Renal pelvis (tissue), 12 donors: ENCODE results near the gene PNMA6F. TPM values are rescaled to one million over a fixed set of nuclear protein-coding genes. Genes with fewer than 3 reads are reported as not detected.

ENCODE experiments used
- DNase-seq: peaks from one replicate; pipeline ENCODE4 v3.0.0-alpha.2; 2013
- long read RNA-seq, 16 experiments: transcript quantifications; one replicate each; lab custom pipeline, GENCODE V29; 2026
- polyA plus RNA-seq, 3 donors: library from polyadenylated mRNA; unstranded; fragments of 120-200 nt; gene quantifications; one replicate each; pipeline ENCODE4 v1.2.1, GENCODE V29; 2013; ENCODE audit not compliant: insufficient read length in 3 of 3

PNMA6F gene
- polyA plus RNA-seq = under 1 TPM; 0.22 to 0.44 (median 0.27) TPM
- long read RNA-seq, donor 1 = 0 reads
- long read RNA-seq, donor 2 = 0 reads
- long read RNA-seq, donor 3 = 0 reads
- long read RNA-seq, donor 4 = 0 reads
- long read RNA-seq, donor 5 = 0 reads
- long read RNA-seq, donor 6 = 0 reads
- long read RNA-seq, donor 7 = 0 reads
- long read RNA-seq, donor 8 = 0 reads
- long read RNA-seq, donor 9 = 0 reads
- long read RNA-seq, donor 10 = 0 reads
- long read RNA-seq, donor 11 = 0 reads
- long read RNA-seq, donor 12 = 0 reads
- long read RNA-seq, donor 13 = 0 reads
- long read RNA-seq, donor 14 = 0 reads
- long read RNA-seq, donor 15 = 0 reads
- long read RNA-seq, donor 16 = 0 reads

DNA sequence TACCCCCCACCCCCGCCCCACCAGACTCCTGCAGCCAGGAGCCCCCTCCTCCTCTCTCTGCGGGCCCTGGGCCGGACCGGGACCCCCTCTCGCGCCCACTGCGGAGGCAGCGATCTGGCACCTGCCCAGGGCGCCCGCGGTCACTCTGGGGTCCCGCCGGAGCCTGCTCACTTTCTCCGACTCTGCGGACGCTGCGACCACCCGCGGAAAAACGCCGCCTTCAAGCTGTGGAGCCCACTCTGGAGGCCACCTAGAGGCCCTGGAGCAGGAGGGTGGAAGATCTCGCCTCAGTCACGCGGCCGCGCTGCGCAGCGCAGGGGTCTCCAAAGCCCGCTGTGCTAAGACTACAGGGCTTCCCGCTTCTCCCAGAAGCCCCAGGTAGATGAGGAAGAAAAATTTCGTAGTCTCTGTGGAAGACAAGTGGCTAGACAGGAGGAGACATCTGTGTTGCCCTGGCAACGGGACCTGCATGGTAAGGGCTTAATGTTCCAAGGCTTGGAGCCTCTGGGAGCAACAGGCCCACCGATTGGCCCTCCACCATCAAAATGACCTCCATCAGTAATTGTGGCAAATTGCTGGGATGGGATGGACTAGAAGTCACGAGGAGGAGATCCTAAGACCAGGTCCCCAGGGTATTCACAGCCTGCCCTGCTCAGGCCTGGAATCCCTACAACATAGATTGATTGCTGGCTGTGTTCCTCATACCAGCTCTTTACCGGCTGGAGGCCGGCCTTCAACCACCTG is at the start of gene PNMA6F:
Gene PNMA6F, minus strand, starts transcription at position 387 of the 744 bp plus-strand sequence. CDS start 1,093 bp downstream, outside the sequence.
- DNase-seq = no peak

DNA sequence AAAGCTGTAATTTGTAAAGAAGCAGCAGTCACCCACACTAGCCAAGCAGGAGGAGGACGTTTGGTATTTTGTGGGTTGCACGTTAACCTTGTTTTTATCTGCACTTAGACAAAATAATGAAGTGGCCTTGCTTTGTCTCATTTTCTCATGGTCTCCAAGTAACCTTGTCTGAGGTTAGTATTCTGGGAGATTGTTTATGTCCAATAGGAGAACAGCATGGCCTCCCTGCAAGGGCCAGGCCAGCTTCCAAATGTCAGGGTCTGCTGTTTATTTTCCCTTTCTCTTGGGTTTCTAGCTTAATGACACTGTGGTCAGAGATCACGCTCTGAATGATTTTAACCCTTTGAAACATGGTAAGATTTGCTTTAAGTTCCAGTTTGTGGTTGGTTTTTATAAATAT is 49.7 kb upstream of the PNMA6F start:
- DNase-seq = no peak

DNA sequence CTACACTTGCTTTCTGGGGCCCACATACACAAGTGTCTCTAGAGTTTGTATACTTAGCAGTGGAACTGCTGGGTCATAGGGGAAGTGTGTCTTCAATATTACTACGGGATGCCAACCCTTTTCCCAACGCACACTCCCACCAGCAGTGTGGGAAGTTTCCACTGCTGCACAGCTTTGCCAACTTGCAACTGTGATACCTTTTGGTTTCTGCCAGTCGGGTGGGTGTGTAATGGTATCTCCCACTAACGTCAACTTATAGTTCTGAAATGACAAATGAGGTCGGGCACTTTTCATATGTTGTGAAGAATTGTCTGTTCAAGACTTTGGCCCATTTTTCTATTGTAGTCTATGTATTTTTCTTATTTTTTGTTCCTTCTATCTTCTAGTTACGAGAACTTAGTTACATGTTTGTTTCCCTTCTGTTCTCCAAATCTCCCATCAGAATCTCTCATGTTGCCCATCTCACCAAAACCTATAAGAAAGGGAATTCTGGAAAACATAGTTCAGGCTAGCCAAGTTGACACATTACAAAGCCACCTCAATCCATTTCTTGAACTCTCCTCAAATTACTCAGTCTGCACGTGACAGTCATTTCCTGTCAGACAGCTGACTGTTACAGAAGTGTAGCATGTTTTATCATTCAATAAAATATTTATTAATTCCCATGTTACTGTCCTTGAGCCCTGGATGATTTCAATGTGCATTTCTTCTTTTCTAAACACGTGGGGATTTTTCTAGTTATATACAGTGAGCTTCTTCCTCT is 48.9 kb upstream of the PNMA6F start:
- no peak for DNase-seq

DNA sequence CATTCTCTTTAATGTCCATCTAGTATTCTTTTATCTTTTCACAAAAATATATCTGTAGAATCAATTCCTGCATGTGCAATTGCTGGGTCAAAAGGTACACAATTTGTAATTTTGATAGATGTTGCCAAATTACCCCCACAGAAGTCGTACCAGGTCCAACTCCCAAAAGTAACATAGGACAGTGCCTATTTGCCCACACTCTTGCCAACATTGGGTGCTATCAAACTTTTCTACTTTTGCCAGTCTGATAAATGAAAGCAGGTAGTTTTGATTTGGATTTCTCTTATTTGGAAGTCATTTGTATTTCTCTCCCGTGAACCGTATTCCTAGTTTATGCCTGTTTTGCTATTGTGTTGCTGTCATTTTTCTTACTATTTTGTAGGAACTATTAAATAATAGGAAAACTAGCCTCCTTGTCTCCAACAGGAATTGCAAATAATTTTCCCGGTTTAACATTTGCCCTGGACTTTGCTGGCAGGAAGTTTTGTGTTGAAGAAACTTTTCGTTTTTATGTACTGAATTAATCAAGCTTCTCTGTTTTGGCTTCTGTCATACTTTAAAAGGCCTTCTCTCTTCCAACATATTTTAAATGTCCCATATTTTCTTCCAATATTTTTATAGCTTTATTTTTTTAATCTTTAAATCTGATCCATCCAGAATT is 45.4 kb upstream of the PNMA6F start:
- no peak for DNase-seq

DNA sequence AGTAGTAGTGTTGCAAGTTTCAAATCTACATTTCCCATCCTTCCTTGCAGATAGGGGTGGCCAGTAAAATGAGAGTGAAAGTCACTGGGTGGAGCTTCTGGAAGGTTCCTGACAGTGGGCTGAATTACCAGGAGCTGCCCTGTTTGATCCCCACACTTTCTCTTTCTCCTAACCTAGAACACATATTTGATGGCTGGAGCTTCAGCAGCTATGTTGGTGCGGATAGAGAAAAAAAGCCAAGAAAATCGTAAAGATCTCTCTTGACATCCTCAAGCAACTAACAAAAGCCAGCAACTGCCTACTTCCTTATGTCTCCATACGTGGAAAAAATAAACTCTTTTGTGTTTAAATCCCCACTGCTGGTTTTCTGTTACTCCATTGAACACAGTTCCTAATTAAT is 44.6 kb upstream of the PNMA6F start:
- DNase-seq = no peak

DNA sequence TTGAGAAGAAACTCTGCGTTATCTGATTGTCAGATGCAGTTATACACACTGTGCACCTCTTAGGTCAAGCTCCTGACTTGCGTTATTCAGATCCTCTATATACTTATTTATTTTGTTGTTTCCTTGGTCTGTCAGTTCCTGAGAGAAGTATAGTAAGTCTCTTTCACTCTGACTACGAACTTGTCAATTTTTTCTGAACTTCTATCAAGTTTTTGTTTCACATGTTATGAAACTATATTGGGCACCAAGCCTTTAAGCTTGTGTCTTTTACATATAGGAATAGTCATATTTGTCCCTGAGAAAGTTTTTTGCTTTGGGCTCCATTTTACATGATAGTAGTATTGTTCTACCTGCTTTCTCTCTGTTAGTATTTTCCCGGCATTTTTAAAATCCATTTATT is 44.1 kb upstream of the PNMA6F start:
- no peak for DNase-seq

DNA sequence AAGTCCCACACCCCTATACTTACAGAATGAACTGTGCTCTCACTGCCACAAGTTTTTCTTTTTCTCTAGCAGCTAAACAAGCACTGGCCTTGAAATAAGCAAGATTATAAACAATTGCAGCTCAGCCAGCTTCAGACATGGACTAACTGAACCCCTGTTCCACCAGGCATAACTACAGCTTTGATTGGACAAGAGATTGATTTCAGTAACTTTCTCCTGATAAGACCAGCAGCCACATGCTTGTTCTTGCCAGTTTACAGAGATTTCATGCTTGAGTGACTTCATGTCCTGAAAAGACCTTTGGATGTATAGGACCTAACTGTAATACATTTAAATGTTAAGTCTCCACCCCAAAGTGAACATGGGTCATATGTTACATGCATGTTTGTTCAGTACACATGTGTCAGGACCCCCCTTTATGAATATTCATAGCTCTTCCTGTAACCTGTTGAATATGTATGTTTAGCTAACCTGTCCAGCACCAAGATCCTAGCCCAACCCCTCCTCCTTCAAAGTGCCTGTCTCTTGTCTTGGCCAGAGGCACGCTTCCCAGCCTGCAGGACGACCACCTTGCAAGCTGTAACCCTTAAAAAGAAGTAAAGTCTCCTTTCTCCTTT is 40.3 kb upstream of the PNMA6F start:
- DNase-seq = no peak

DNA sequence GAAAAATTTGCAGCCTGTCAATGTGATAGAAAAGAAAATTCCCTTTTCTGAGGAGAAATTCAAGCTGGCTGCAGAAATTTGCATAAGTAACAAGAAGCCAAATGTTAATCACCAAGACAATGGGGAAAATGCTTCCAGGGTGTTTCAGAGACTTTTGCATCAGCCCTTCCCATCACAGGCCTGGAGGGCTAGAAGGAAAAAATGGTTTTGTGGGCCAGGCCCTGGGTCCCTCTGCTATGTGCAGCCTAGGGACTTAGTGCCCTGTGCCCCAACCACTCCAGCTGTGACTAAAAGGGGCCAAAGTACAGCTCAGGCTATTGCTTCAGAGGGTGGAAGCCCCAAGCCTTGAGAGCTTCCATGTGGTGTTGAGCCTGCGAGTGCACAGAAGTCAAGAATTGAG is 36.3 kb upstream of the PNMA6F start:
- no peak for DNase-seq

DNA sequence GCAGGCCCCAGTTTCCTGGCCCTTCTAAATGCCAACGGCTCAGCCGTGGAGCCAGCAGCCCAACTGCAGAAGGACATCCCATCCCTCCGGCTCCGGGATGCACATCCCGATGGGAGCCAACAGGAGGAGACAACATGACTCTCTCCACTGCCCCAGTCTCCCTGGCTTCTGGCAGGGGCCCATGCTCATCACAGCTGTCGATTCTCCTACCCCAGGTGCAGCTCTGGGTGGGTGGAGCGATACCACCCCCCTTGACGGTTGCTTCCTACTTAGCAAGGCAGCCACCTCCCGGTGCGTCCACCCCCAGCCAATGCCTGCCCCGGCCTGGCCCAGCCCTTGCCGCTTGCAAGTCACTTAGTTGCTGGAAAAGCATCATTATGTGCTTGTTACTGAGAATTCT is 31.8 kb upstream of the PNMA6F start:
- no peak for DNase-seq

DNA sequence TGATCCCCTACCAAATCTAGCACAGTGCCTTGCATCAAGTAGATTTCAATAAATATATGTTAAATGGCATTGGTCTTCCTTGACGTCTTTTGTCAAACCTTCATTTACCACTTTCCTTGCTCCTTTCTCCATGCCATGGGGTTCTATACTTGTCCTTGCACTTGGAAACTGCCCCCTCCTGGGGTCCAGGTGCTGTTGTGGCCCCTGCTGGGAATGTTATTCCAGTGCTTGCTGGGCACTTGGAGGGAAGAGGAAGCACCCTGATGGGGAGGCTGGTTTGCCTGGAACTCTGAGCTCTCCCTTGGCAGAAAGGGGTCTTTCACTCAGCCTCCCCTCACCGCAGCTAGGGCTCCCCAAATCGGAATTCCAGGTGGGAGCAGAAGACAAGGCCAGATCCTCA is 31.3 kb upstream of the PNMA6F start:
- DNase-seq = no peak

DNA sequence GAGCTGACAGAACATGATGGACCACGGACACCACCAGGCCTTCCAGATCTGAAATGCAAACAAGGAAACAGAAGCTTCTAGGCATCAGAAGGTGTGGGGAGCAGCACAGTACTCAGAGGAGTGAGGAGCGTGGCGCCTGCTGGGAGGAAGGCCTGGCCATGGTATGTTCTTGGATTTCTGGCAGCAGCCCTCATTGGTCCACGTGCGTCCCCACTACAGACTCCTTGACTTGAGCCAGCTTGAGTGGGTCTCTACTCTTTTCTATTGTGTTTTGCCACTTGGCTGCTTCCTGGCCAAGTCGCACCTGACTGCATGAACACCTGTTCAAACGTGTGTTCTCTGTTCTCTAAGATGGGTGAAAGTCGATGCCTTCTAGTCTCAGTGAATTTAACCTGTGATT is 30.4 kb upstream of the PNMA6F start:
- DNase-seq = no peak

DNA sequence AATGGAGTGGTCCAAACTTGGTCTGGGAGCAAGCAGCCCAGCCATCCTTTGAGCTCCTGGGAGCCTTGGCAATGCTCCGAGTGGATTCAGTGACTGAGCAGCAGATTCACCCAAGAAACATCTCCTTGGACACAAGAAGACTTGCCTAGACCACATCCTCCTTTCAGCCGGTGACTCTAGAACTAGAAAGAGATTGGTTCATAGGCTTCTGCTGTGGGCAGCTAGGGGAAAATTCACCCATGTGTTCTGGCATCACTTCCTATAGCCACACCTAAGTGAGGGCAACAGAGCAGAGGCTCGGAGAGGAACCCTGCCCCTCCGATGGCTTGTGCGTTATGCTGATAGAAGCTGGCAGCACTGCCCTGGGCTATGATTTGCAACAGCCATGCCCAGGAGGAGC is 28.4 kb upstream of the PNMA6F start:
- DNase-seq = no peak

DNA sequence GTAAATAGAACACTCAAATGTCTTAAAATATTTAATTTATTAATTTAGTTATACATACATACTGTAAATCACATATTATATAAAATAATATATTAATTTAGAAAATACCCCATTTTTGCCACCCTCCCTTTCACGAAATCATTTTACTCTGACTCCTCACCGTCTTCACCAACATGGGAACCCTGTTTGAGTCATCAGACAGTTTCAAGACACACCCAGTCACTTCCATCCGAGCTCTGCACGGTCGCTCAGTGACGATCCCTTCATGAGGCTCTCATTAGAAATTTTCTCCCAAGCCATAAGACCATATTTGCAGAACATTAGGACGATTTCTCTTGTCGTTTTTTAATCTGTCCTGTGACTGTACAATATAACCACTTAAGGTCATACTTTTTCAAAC is 26.9 kb upstream of the PNMA6F start:
- DNase-seq = no peak

DNA sequence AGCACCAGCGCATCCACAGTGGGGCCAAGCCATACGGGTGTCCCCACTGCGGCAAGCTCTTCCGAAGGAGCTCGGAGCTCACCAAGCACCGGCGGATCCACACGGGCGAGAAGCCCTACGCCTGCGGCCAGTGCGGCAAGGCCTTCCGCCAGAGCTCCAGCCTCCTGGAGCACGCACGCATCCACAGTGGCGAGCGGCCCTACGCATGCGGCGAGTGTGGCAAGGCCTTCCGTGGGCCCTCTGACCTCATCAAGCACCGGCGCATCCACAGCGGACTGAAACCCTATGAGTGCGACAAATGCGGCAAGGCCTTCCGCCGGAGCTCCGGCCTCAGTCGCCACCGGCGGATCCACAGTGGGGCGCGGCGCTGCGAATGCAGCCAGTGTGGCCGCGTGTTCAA is 26.0 kb upstream of the PNMA6F start:
- no peak for DNase-seq

DNA sequence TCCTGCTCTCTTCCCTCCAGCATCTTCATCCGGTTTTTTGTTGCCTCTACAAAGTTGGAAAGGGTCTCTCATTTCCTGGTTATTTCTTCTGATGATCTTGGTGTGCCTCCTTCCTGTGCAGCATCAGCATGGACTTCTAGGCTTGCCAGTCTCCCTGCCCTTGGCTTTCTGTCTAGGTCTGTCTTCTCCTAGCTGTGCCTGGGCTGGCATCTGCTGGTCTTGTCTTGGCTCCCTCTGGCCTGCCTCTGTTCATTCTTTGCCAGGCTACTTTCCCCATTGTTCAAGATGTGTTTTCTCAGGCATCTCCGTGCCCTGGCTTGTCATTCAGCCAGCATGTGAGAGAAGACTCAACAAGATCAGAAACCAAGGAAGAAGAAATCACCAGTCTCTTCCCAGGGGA is 22.1 kb upstream of the PNMA6F start:
- DNase-seq = no peak

DNA sequence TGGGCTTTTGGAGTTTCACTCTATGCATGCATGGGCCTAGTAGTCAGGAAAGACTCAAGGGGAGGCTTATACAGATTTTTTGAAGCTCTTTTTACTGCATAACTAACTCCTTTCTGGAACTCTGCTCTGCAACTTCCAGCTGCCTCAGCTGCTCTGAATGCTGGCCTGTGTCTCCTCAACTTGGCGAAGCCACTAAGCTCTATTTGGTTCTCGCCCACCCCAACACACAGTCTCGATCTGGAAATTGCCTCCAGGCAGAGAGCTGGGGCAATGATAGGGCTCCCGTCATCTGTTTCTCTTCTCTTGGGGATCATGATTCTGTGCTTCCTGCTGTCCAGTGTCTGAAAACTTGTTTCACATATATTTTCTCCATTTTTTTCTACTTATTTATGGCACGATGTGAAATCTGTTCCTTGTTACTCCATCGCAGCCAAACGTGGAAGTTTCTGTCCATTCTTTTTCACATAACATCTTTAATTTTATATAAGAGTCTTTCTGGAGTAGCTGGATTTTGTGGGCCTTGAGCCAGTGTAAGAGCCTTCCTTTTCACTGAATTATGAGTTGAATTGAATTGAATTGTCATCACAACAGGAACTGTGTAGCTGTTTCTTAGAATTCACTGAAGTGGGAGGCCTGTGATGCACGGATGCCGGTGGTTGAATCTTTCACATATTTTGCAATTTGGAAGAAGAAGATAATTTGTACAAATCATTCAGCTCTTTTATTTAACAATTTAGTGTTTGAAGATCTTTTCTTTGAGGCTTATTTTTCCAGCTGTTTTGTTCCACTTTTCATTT is 21.4 kb upstream of the PNMA6F start:
- no peak for DNase-seq

DNA sequence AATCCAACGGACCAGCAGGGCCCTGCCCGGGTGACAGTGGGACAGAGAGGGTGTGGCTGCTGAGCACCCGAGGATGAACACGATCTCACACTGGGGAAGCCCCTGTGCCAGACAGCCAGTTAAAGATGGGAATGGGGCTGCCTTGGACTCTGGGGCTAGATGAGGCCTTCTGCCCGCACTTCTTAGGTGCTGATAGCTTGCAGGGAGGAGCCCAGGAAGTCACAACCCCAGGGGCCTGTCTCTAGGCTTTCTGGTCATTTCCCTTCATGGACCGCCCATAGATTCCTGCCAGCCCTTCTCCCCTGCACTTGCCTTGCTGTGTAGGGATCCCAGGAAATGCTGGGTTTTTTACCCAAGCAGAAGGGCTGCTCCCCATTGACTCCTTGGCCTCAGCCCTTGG is 18.5 kb upstream of the PNMA6F start:
- no peak for DNase-seq

DNA sequence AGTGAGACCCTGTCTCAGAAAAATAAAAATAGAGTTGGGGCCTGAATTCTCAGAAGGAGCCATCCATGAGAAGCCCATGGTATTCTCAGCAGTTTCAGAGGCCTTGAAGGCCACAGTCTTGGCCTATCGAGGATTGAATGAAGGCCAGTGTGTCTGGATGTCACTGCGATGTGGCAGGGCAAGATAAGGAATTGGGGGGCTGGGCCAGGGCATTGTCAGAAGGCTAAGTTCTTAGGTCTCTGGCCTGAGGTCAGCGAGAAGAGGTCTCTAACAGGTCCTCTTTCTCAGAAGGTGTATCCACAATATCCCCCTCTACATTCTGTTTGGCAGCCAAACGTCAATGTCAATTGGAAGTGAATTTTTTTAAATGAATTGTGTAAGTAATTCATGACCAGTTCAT is 18.1 kb upstream of the PNMA6F start:
- no peak for DNase-seq

DNA sequence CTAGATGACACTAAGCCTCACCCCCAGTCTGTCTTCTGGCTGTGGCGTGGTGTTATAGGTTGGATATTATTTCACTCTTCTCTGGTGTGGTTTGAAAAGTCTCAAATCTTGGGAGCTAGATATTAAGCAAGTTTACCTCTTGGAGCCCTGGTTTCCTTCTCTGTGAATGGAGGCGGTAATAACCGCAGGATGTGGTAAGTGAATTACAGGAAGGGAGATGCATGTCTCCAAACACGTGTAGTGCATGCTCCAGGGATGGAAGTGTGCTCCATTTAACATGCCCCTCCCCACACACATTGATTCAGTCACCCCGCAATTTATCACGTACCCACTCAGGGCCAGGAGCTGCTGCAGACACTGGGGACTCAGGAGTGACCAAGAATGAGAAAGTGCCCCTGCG is 17.3 kb upstream of the PNMA6F start:
- no peak for DNase-seq

DNA sequence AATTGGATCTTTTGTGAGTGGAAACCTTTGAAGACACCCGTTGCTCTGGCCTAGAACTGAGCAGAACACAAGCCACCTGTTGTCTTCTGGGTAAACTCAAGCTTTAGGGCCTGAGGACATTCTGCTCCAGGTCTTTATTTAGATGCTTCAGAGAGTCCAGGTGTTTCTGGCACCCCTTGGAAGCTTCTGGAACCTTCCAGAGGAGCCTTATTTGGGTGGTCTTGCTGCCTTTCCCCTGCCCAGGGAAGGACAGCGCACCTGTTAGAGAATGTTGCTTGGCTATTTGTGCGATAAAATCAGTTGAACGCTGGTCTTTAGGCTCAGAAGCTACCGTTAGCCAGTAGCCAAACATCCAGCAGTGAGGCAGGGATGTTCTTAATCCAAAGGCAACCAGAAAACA is 15.4 kb upstream of the PNMA6F start:
- DNase-seq = no peak
